CD14-positive monocyte (primary cell): ENCODE measurements around the gene TIMP2. TPM values are rescaled to one million over a fixed set of nuclear protein-coding genes. Genes with fewer than 3 reads are reported as not detected.

ENCODE experiments used
- DNase-seq, 3 donors: peaks; one replicate each; pipeline ENCODE4 v3.0.0-alpha.2; 2011 to 2022
- H2AFZ ChIP-seq: 2 replicates; pipeline ENCODE4 v1.6.0; 2012; ENCODE audit warnings: mild to moderate bottlenecking, low read depth, low read length, inconsistent platforms; ENCODE audit not compliant: insufficient read depth, poor library complexity, severe bottlenecking
- H3K27ac ChIP-seq, 2 donors: 1 replicate in 1 of 2; 2 replicates in 1 of 2; pipeline ENCODE4 v1.5.1; 2012 to 2013; ENCODE audit warnings: low read length in 2 of 2, control low read depth in 1 of 2, inconsistent platforms in 1 of 2, low read depth in 1 of 2, mild to moderate bottlenecking in 1 of 2
- H3K27me3 ChIP-seq, 2 donors: one replicate each; pipeline versions ENCODE4 v1.6.0 to v1.6.1; 2011 to 2013; ENCODE audit warnings: low read length in 2 of 2; ENCODE audit not compliant: control insufficient read depth in 2 of 2, insufficient read depth in 2 of 2
- H3K36me3 ChIP-seq, 2 donors: replicated peaks in 1 of 2; 1 replicate in 1 of 2; 2 replicates in 1 of 2; pipeline versions ENCODE4 v1.5.1 to v1.6.1; 2012 to 2013; ENCODE audit warnings: low read length in 2 of 2, control low read depth in 1 of 2, inconsistent platforms in 1 of 2, mild to moderate bottlenecking in 1 of 2; ENCODE audit not compliant: insufficient read depth in 2 of 2, control insufficient read depth in 1 of 2
- H3K4me1 ChIP-seq, 2 donors: 1 replicate in 1 of 2; 2 replicates in 1 of 2; pipeline versions ENCODE4 v1.5.1 to v1.6.1; 2012 to 2013; ENCODE audit warnings: low read length in 2 of 2, control low read depth in 1 of 2, inconsistent platforms in 1 of 2, mild to moderate bottlenecking in 1 of 2, moderate library complexity in 1 of 2; ENCODE audit not compliant: insufficient read depth in 2 of 2, control insufficient read depth in 1 of 2
- H3K4me2 ChIP-seq: replicated peaks from 2 replicates; pipeline ENCODE3; 2012; ENCODE audit warnings: low read length, moderate library complexity, mild to moderate bottlenecking; ENCODE audit not compliant: poor library complexity, severe bottlenecking; ENCODE audit errors: extremely low read depth
- H3K4me3 ChIP-seq, 3 experiments: fragments of 200-600 bp in 1 of 3; sonication (generic) in 1 of 3; replicated peaks in 1 of 3; 1 replicate in 2 of 3; 2 replicates in 1 of 3; pipeline ENCODE4 v1.5.1; 2011 to 2013; ENCODE audit warnings: low read length in 3 of 3, mild to moderate bottlenecking in 3 of 3, control low read depth in 2 of 3, low read depth in 2 of 3, inconsistent platforms in 1 of 3, moderate library complexity in 1 of 3
- H3K79me2 ChIP-seq: 2 replicates; pipeline ENCODE4 v1.6.0; 2012; ENCODE audit warnings: mild to moderate bottlenecking, control low read depth, inconsistent platforms, low read length, moderate library complexity; ENCODE audit not compliant: insufficient read depth
- H3K9ac ChIP-seq: 2 replicates; pipeline ENCODE4 v1.6.0; 2017; ENCODE audit warnings: low read length, mild to moderate bottlenecking; ENCODE audit not compliant: insufficient read depth, poor library complexity, severe bottlenecking
- H3K9me3 ChIP-seq, 2 donors: replicated peaks in 1 of 2; 1 replicate in 1 of 2; 2 replicates in 1 of 2; pipeline versions ENCODE4 v1.5.1 to v1.6.1; 2012 to 2013; ENCODE audit warnings: low read length in 2 of 2, control low read depth in 1 of 2; ENCODE audit not compliant: control insufficient read depth in 1 of 2, insufficient read depth in 1 of 2
- H4K20me1 ChIP-seq: 2 replicates; pipeline ENCODE4 v1.6.0; 2012; ENCODE audit warnings: mild to moderate bottlenecking, low read length, control low read depth, moderate library complexity; ENCODE audit not compliant: insufficient read depth
- H3K27ac Mint-ChIP-seq, 7 donors: one replicate each; pipeline ENCODE4 v1.8.0; 2020; ENCODE audit warnings: mild to moderate bottlenecking in 7 of 7, mixed read lengths in 7 of 7, moderate library complexity in 6 of 7, inconsistent platforms in 2 of 7
- H3K27me3 Mint-ChIP-seq, 3 donors: one replicate each; pipeline ENCODE4 v1.8.0; 2021 to 2022; ENCODE audit warnings: low read depth in 3 of 3, mild to moderate bottlenecking in 3 of 3, mixed read lengths in 3 of 3, moderate library complexity in 3 of 3, inconsistent platforms in 1 of 3
- H3K36me3 Mint-ChIP-seq, 2 donors: one replicate each; pipeline ENCODE4 v1.8.0; 2020; ENCODE audit warnings: mixed read lengths in 2 of 2, inconsistent platforms in 1 of 2, mild to moderate bottlenecking in 1 of 2
- H3K4me1 Mint-ChIP-seq: one replicate; pipeline ENCODE4 v1.8.0; 2020; ENCODE audit warnings: mild to moderate bottlenecking, mixed read lengths
- H3K4me3 Mint-ChIP-seq, 2 donors: one replicate each; pipeline ENCODE4 v1.8.0; 2020; ENCODE audit warnings: mild to moderate bottlenecking in 2 of 2, mixed read lengths in 2 of 2, moderate library complexity in 1 of 2
- H3K9me3 Mint-ChIP-seq, 7 donors: one replicate each; pipeline ENCODE4 v1.8.0; 2020 to 2022; ENCODE audit warnings: mixed read lengths in 7 of 7, mild to moderate bottlenecking in 6 of 7, moderate library complexity in 6 of 7, inconsistent platforms in 2 of 7
- WGBS: methylation state at CpG from one replicate; pipeline ENCODE4 v1.1.5; 2013; ENCODE audit warnings: missing lambda C conversion rate; ENCODE audit not compliant: insufficient coverage; 5-methylcytosine and 5-hydroxymethylcytosine counted together
- intact Hi-C, 2 donors: fragments of 100-400 bp; cut with micrococcal nuclease; formaldehyde crosslinking; loops; one replicate each; pipeline versions ENCODE4 v1.15.0 to v1.15.1; 2023
- polyA plus RNA-seq, 3 donors: library from polyadenylated mRNA; depleted of rRNA in 1 of 3; unstranded in 2 of 3; stranded (reverse) in 1 of 3; fragments of 300-500 nt in 2 of 3; fragments of >200 nt in 1 of 3; fragmentation: Illumina TruSeq in 2 of 3; gene quantifications; 1 replicate in 2 of 3; 2 replicates in 1 of 3; pipeline ENCODE4 v1.2.3, GENCODE V29; 2012 to 2021
- TF ChIP-seq, protein P1 (sequence below): fragments of 200-600 bp; IDR thresholded peaks from one replicate; pipeline ENCODE4 v1.8.0; 2022; ENCODE audit warnings: antibody characterized with exemption, mild to moderate bottlenecking

The TIMP2 gene
- polyA plus RNA-seq, 3 donors, result 4.5 to 101 (median 6.4) TPM

DNA sequence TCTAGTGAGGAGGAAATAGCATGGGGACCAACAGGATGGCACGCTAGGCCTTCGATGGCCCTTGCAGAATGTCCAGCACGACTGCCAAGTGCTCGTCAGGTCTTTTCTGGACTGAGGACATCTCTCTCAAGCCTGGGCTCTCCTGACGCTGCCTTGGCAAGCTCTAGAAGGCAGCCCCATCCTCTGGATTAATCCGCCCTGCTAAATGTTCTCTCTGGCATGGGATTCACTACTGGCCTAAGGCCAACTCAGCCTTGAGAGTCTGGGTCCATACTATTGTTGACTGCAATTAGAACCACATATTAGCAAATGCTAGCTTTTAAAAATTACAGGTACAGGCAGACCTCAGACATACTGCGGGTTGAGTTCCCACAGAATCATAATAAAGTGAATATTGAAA, 19.6 kb downstream of the TIMP2 start:
- TF ChIP-seq, protein P1, sequence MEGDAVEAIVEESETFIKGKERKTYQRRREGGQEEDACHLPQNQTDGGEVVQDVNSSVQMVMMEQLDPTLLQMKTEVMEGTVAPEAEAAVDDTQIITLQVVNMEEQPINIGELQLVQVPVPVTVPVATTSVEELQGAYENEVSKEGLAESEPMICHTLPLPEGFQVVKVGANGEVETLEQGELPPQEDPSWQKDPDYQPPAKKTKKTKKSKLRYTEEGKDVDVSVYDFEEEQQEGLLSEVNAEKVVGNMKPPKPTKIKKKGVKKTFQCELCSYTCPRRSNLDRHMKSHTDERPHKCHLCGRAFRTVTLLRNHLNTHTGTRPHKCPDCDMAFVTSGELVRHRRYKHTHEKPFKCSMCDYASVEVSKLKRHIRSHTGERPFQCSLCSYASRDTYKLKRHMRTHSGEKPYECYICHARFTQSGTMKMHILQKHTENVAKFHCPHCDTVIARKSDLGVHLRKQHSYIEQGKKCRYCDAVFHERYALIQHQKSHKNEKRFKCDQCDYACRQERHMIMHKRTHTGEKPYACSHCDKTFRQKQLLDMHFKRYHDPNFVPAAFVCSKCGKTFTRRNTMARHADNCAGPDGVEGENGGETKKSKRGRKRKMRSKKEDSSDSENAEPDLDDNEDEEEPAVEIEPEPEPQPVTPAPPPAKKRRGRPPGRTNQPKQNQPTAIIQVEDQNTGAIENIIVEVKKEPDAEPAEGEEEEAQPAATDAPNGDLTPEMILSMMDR, result no peak
- Histone ChIP-seq H3K9ac (no peak overlapping the region), H3K4me3 (no peak overlapping the region), H3K79me2 (peaks cover 100% of the 10 kb centered on the region), H3K4me1 (peaks cover 8 to 19% of the 10 kb centered on the region in 2 donors), H3K9me3 (no peaks in the 10 kb centered on the region), H2AFZ (no peak overlapping the region), H3K4me2 (no peak overlapping the region), H3K27ac (peak overlapping the region in 1 of 2 donors; percentile 41), H3K27me3 (no peaks in the 10 kb centered on the region), H4K20me1 (peaks cover 100% of the 10 kb centered on the region), H3K36me3 (peaks cover 38 to 79% of the 10 kb centered on the region in 2 donors)
- intact Hi-C loops, result no loop called here
- peaks cover 31% of the 10 kb centered on the region for H3K4me1 Mint-ChIP-seq
- 98% methylated on average over 5 of the region's 7 CpGs for WGBS
- H3K27ac Mint-ChIP-seq, result no peak overlapping the region
- H3K36me3 Mint-ChIP-seq, result peaks cover 57 to 78% of the 10 kb centered on the region in 2 donors
- no peak for DNase-seq
- H3K9me3 Mint-ChIP-seq, result no peaks in the 10 kb centered on the region
- H3K27me3 Mint-ChIP-seq, result peaks cover 0 to 2% (median 0%) of the 10 kb centered on the region in 3 donors
- no peak overlapping the region for H3K4me3 Mint-ChIP-seq

DNA sequence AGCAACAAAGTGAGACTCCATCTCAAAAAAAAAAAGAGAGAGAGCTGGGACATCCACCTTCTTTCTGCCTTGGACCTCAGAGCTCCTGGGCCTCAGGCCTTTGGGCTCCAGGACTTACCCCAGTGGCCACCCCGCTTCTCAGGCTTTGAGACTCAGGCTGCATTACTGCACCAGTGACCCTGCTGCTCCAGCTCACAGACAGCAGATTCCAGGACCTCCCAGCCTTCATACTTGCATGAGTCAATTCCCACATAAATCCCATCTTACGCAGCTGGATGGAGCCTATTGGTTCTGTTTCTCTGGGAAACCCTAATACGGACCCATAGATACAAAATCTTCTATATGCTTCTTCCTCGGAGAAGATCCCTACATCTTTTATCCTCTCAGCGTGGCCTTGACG, 20.1 kb downstream of the TIMP2 start:
- Histone ChIP-seq H4K20me1 (peaks cover 100% of the 10 kb centered on the region), H3K4me2 (no peak overlapping the region), H3K27me3 (no peaks in the 10 kb centered on the region), H3K4me1 (peaks cover 4 to 15% of the 10 kb centered on the region in 2 donors), H3K36me3 (peaks cover 40 to 83% of the 10 kb centered on the region in 2 donors), H3K9me3 (no peaks in the 10 kb centered on the region), H2AFZ (no peak overlapping the region), H3K4me3 (no peak overlapping the region), H3K79me2 (peaks cover 100% of the 10 kb centered on the region), H3K27ac (peak overlapping the region in 1 of 2 donors; percentile 41), H3K9ac (no peak overlapping the region)
- intact Hi-C loops, result no loop called here
- Mint-ChIP-seq H3K4me1 (peaks cover 27% of the 10 kb centered on the region), H3K36me3 (peaks cover 56 to 77% of the 10 kb centered on the region in 2 donors), H3K9me3 (no peaks in the 10 kb centered on the region), H3K27me3 (peaks cover 0 to 2% (median 0%) of the 10 kb centered on the region in 3 donors), H3K27ac (peak overlapping the region in 2 of 7 donors; percentile 66 to 71), H3K4me3 (no peak overlapping the region)
- WGBS, result 50% methylated on average over 2 of the region's 6 CpGs
- TF ChIP-seq, protein P1, result no peak
- DNase-seq, result no peak
